ENCODE results near the gene RIMS1. TPM values are rescaled to one million over a fixed set of nuclear protein-coding genes. Genes with fewer than 3 reads are reported as not detected.

RIMS1 gene
- total and polyA plus RNA-seq, 4 donors, result 0.09 to 0.17 TPM; not detected in 2

GRCh38 chr6:71902261-71902660 lies 15.9 kb downstream of the RIMS1 start:
- no peak overlapping the region for H3K9ac ChIP-seq (ENCODE audit: low read depth in 1 of 2, low read length in 2 of 2)
- no peak overlapping the region for H3K4me3 ChIP-seq (ENCODE audit: low read depth in 1 of 3, low read length in 3 of 3)
- peaks cover 0 to 1% (median 0%) of the 10 kb centered on the region in 4 donors for H3K36me3 ChIP-seq (ENCODE audit: control insufficient read depth in 4 of 4, insufficient read depth in 3 of 4, low read depth in 1 of 4, low read length in 3 of 4)
- no peak for TF ChIP-seq NR2F2 (IDR thresholded peaks at IDR 0.05)
- TF ChIP-seq, protein P1, sequence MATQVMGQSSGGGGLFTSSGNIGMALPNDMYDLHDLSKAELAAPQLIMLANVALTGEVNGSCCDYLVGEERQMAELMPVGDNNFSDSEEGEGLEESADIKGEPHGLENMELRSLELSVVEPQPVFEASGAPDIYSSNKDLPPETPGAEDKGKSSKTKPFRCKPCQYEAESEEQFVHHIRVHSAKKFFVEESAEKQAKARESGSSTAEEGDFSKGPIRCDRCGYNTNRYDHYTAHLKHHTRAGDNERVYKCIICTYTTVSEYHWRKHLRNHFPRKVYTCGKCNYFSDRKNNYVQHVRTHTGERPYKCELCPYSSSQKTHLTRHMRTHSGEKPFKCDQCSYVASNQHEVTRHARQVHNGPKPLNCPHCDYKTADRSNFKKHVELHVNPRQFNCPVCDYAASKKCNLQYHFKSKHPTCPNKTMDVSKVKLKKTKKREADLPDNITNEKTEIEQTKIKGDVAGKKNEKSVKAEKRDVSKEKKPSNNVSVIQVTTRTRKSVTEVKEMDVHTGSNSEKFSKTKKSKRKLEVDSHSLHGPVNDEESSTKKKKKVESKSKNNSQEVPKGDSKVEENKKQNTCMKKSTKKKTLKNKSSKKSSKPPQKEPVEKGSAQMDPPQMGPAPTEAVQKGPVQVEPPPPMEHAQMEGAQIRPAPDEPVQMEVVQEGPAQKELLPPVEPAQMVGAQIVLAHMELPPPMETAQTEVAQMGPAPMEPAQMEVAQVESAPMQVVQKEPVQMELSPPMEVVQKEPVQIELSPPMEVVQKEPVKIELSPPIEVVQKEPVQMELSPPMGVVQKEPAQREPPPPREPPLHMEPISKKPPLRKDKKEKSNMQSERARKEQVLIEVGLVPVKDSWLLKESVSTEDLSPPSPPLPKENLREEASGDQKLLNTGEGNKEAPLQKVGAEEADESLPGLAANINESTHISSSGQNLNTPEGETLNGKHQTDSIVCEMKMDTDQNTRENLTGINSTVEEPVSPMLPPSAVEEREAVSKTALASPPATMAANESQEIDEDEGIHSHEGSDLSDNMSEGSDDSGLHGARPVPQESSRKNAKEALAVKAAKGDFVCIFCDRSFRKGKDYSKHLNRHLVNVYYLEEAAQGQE (IDR thresholded peaks at IDR 0.05), result no peak
- no peak for TF ChIP-seq RXRA (IDR thresholded peaks at IDR 0.05)
- TF ChIP-seq HNF4G (IDR thresholded peaks at IDR 0.05), result no peak
- TF ChIP-seq TAF1 (conservative IDR thresholded peaks at IDR 0.05), result no peak
- TF ChIP-seq RAD21 (IDR thresholded peaks at IDR 0.05), result no peak
- no peak for TF ChIP-seq ATF3 (IDR thresholded peaks at IDR 0.05)
- no peak for TF ChIP-seq JUND (IDR thresholded peaks at IDR 0.05)
- no peak for TF ChIP-seq HNF4A (conservative IDR thresholded peaks at IDR 0.05)
- TF ChIP-seq YY1 (IDR thresholded peaks at IDR 0.05), result no peak
- TF ChIP-seq, protein P2, sequence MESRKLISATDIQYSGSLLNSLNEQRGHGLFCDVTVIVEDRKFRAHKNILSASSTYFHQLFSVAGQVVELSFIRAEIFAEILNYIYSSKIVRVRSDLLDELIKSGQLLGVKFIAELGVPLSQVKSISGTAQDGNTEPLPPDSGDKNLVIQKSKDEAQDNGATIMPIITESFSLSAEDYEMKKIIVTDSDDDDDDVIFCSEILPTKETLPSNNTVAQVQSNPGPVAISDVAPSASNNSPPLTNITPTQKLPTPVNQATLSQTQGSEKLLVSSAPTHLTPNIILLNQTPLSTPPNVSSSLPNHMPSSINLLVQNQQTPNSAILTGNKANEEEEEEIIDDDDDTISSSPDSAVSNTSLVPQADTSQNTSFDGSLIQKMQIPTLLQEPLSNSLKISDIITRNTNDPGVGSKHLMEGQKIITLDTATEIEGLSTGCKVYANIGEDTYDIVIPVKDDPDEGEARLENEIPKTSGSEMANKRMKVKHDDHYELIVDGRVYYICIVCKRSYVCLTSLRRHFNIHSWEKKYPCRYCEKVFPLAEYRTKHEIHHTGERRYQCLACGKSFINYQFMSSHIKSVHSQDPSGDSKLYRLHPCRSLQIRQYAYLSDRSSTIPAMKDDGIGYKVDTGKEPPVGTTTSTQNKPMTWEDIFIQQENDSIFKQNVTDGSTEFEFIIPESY (IDR thresholded peaks at IDR 0.05), result no peak
- no peak for TF ChIP-seq GABPA (IDR thresholded peaks at IDR 0.05 in 1 of 2, conservative IDR thresholded peaks at IDR 0.05 in 1 of 2)
- no peak for TF ChIP-seq EGR1 (IDR thresholded peaks at IDR 0.05; ENCODE audit: low read depth in 2 of 2)
- DNase-seq (ENCODE audit: low spot score), result no peak
- H3K27ac ChIP-seq (ENCODE audit: low read depth in 1 of 2, low read length in 2 of 2), result no peak overlapping the region
- no peaks in the 10 kb centered on the region for H3K4me1 ChIP-seq (ENCODE audit: control insufficient read depth in 4 of 4, insufficient read depth in 4 of 4, low read length in 3 of 4)
- no peaks in the 10 kb centered on the region for H3K9me3 ChIP-seq (ENCODE audit: control insufficient read depth in 4 of 4, low read length in 3 of 4)
- H3K27me3 ChIP-seq (ENCODE audit: control insufficient read depth in 4 of 4, insufficient read depth in 4 of 4, low read length in 3 of 4), result peaks cover 0 to 2% (median 0%) of the 10 kb centered on the region in 4 donors

GRCh38 chr6:71906813-71907212 lies 20.5 kb downstream of the RIMS1 start:
- Histone ChIP-seq H3K27ac (ENCODE audit: low read depth in 1 of 2, low read length in 2 of 2) (no peak overlapping the region), H3K4me1 (ENCODE audit: control insufficient read depth in 4 of 4, insufficient read depth in 4 of 4, low read length in 3 of 4) (no peaks in the 10 kb centered on the region), H3K4me3 (ENCODE audit: low read depth in 1 of 3, low read length in 3 of 3) (no peak overlapping the region), H3K36me3 (ENCODE audit: control insufficient read depth in 4 of 4, insufficient read depth in 3 of 4, low read depth in 1 of 4, low read length in 3 of 4) (peaks cover 0 to 1% (median 0%) of the 10 kb centered on the region in 4 donors), H3K27me3 (ENCODE audit: control insufficient read depth in 4 of 4, insufficient read depth in 4 of 4, low read length in 3 of 4) (peaks cover 0 to 2% (median 0%) of the 10 kb centered on the region in 4 donors), H3K9me3 (ENCODE audit: control insufficient read depth in 4 of 4, low read length in 3 of 4) (no peaks in the 10 kb centered on the region), H3K9ac (ENCODE audit: low read depth in 1 of 2, low read length in 2 of 2) (no peak overlapping the region)
- no peak for DNase-seq (ENCODE audit: low spot score)
- TF ChIP-seq FOXA2 (IDR thresholded peaks at IDR 0.05), result no peak
- no peak for TF ChIP-seq SP1 (IDR thresholded peaks at IDR 0.05)
- no peak for TF ChIP-seq GABPA (IDR thresholded peaks at IDR 0.05 in 1 of 2, conservative IDR thresholded peaks at IDR 0.05 in 1 of 2)
- TF ChIP-seq YY1 (IDR thresholded peaks at IDR 0.05), result no peak
- no peak for TF ChIP-seq CTCF (IDR thresholded peaks at IDR 0.05; ENCODE audit: low read depth, low read length, missing input control)
- TF ChIP-seq, protein P1 (IDR thresholded peaks at IDR 0.05), result no peak
- TF ChIP-seq TAF1 (conservative IDR thresholded peaks at IDR 0.05), result no peak
- no peak for TF ChIP-seq ATF3 (IDR thresholded peaks at IDR 0.05)
- no peak for TF ChIP-seq FOXA1 (IDR thresholded peaks at IDR 0.05)
- TF ChIP-seq JUND (IDR thresholded peaks at IDR 0.05), result no peak
- TF ChIP-seq, protein P3, sequence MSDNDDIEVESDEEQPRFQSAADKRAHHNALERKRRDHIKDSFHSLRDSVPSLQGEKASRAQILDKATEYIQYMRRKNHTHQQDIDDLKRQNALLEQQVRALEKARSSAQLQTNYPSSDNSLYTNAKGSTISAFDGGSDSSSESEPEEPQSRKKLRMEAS (IDR thresholded peaks at IDR 0.05), result no peak
- no peak for TF ChIP-seq EGR1 (IDR thresholded peaks at IDR 0.05; ENCODE audit: low read depth in 2 of 2)
- TF ChIP-seq RXRA (IDR thresholded peaks at IDR 0.05), result no peak
- no peak for TF ChIP-seq HNF4A (conservative IDR thresholded peaks at IDR 0.05)

All from liver (tissue), 9 donors.